ENCODE measurements around the gene EMC7. TPM values are rescaled to one million over a fixed set of nuclear protein-coding genes. Genes with fewer than 3 reads are reported as not detected.

EMC7 gene
- total and polyA plus RNA-seq, 2 donors (not counting 1 experiment from before 2014, with no cell fraction given), result 18.4 to 29.9 TPM

DNA sequence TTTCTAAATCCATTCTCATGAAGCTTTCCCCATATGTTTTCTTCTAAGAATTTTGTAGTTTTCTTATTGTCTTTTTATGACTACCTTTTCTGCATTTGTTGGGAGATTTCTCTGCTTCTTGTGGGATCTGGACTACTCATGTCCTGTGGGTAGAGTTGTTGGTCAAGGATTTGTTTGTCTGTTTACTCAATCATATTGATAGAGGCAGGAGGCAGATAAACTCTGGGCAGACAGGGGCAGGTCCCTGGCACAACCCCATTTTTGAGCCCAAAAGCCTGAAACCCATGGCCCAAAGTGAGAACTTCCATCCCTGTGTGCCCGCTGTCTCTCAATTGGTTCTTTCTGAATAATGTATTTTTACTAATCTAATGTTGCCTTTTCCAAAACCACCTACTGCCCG lies 12.6 kb upstream of the EMC7 start:
- no peak overlapping the region for H2AFZ ChIP-seq (ENCODE audit: insufficient read depth, low read depth, low read length, poor library complexity, severe bottlenecking)
- CTCF ChIA-PET, result interaction anchor here (1.9 kb wide), 1 partner anchor 95 kb away, joined by 7 read pairs; the partner anchor contains the start of gene KATNBL1
- DNase-seq (no peak), ATAC-seq (ENCODE audit: low read depth) (no peak)
- intact Hi-C loops (cut with micrococcal nuclease), result no loop called here
- H3K9me3 ChIP-seq (ENCODE audit: control extremely low read depth in 1 of 3, control insufficient read depth in 2 of 3, insufficient read depth in 1 of 3, low read length in 2 of 3), result no peaks in the 10 kb centered on the region
- no peaks in the 10 kb centered on the region for H3K9me3 Mint-ChIP-seq (ENCODE audit: insufficient read depth)
- H3K4me1 ChIP-seq (ENCODE audit: control insufficient read depth in 2 of 2, insufficient read depth in 2 of 2, low read length in 2 of 2), result no peaks in the 10 kb centered on the region
- no peaks in the 10 kb centered on the region for H3K4me1 Mint-ChIP-seq
- no peak overlapping the region for H3K4me3 ChIP-seq (ENCODE audit: control extremely low read depth in 1 of 5, extremely low read depth in 1 of 5, insufficient read depth in 1 of 5, low read depth in 2 of 5, low read length in 4 of 5)
- no peak overlapping the region for H3K4me3 Mint-ChIP-seq
- POLR2A ChIA-PET, result no interaction called here
- H3K27ac ChIP-seq (ENCODE audit: low read length in 2 of 2), result no peak overlapping the region
- TF ChIP-seq EZH2 (IDR thresholded peaks at IDR 0.05; ENCODE audit: borderline replicate concordance, insufficient read depth, low read depth, low read length, poor library complexity, severe bottlenecking), result no peak
- TF ChIP-seq, protein P1, sequence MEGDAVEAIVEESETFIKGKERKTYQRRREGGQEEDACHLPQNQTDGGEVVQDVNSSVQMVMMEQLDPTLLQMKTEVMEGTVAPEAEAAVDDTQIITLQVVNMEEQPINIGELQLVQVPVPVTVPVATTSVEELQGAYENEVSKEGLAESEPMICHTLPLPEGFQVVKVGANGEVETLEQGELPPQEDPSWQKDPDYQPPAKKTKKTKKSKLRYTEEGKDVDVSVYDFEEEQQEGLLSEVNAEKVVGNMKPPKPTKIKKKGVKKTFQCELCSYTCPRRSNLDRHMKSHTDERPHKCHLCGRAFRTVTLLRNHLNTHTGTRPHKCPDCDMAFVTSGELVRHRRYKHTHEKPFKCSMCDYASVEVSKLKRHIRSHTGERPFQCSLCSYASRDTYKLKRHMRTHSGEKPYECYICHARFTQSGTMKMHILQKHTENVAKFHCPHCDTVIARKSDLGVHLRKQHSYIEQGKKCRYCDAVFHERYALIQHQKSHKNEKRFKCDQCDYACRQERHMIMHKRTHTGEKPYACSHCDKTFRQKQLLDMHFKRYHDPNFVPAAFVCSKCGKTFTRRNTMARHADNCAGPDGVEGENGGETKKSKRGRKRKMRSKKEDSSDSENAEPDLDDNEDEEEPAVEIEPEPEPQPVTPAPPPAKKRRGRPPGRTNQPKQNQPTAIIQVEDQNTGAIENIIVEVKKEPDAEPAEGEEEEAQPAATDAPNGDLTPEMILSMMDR (IDR thresholded peaks at IDR 0.05), result no peak
- no peak overlapping the region for H3K27ac Mint-ChIP-seq
- H4K20me1 ChIP-seq (ENCODE audit: control insufficient read depth, insufficient read depth, low read length, poor library complexity, severe bottlenecking), result no peaks in the 10 kb centered on the region
- H3K27me3 ChIP-seq (replicated peaks in 1 of 4; ENCODE audit: control extremely low read depth in 1 of 4, control insufficient read depth in 3 of 4, insufficient read depth in 4 of 4, low read length in 3 of 4), result peaks cover 0 to 2% (median 0%) of the 10 kb centered on the region in 4 experiments
- H3K36me3 ChIP-seq (replicated peaks in 1 of 2; ENCODE audit: control extremely low read depth in 1 of 2, control insufficient read depth in 1 of 2, extremely low read depth in 1 of 2, insufficient read depth in 2 of 2, low read length in 1 of 2), result no peaks in the 10 kb centered on the region
- H3K4me2 ChIP-seq (replicated peaks; ENCODE audit: low read depth, low read length, poor library complexity, severe bottlenecking), result no peak overlapping the region
- H3K9ac ChIP-seq (ENCODE audit: low read length), result no peak overlapping the region
- WGBS (ENCODE audit: insufficient coverage), result no CpG with 5 or more reads among the region's 2 CpGs
- peaks cover 21% of the 10 kb centered on the region for H3K27me3 Mint-ChIP-seq
- H3K79me2 ChIP-seq (ENCODE audit: control insufficient read depth, insufficient read depth, low read length), result no peaks in the 10 kb centered on the region

DNA sequence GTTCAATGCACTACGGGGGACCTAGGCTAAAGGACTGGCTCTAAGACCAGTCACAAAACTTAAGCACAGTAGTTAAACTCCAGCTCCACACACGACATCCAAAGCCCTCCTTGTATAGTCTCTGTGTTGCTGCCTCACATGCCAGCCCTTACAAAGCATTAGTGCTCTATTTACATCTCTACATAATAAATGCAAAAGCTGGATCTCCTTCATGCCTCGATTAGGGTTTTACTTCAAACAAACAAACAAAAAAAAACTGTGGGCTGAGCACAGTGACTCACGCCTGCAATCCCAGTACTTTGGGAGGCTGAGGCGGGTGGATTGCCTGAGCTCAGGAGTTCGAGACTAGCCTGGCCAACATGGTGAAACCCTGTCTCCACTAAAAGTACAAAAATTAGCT lies 9.8 kb upstream of the EMC7 start:
- DNase-seq (no peak), ATAC-seq (ENCODE audit: low read depth) (no peak)
- no peaks in the 10 kb centered on the region for H3K27me3 ChIP-seq (replicated peaks in 1 of 4; ENCODE audit: control extremely low read depth in 1 of 4, control insufficient read depth in 3 of 4, insufficient read depth in 4 of 4, low read length in 3 of 4)
- H3K27ac ChIP-seq (ENCODE audit: low read length in 2 of 2), result no peak overlapping the region
- H3K9me3 Mint-ChIP-seq (ENCODE audit: insufficient read depth), result no peaks in the 10 kb centered on the region
- H3K4me1 ChIP-seq (ENCODE audit: control insufficient read depth in 2 of 2, insufficient read depth in 2 of 2, low read length in 2 of 2), result no peaks in the 10 kb centered on the region
- no peaks in the 10 kb centered on the region for H4K20me1 ChIP-seq (ENCODE audit: control insufficient read depth, insufficient read depth, low read length, poor library complexity, severe bottlenecking)
- TF ChIP-seq, protein P1 (IDR thresholded peaks at IDR 0.05), result no peak
- no peak for TF ChIP-seq EZH2 (IDR thresholded peaks at IDR 0.05; ENCODE audit: borderline replicate concordance, insufficient read depth, low read depth, low read length, poor library complexity, severe bottlenecking)
- no peak overlapping the region for H3K9ac ChIP-seq (ENCODE audit: low read length)
- H3K9me3 ChIP-seq (ENCODE audit: control extremely low read depth in 1 of 3, control insufficient read depth in 2 of 3, insufficient read depth in 1 of 3, low read length in 2 of 3), result no peaks in the 10 kb centered on the region
- ChIA-PET CTCF (interaction anchor here (0.7 to 1.6 kb wide), 3 partner anchors 98 to 476 kb away, joined by 3 to 7 read pairs (median 3); partner anchors contain the start of gene KATNBL1), POLR2A (no interaction called here)
- no peaks in the 10 kb centered on the region for H3K4me1 Mint-ChIP-seq
- H3K27me3 Mint-ChIP-seq, result peaks cover 10% of the 10 kb centered on the region
- WGBS (ENCODE audit: insufficient coverage), result 90% methylated on average over 5 of the region's 6 CpGs
- H3K4me2 ChIP-seq (replicated peaks; ENCODE audit: low read depth, low read length, poor library complexity, severe bottlenecking), result no peak overlapping the region
- no peak overlapping the region for H3K4me3 ChIP-seq (ENCODE audit: control extremely low read depth in 1 of 5, extremely low read depth in 1 of 5, insufficient read depth in 1 of 5, low read depth in 2 of 5, low read length in 4 of 5)
- no peak overlapping the region for H3K4me3 Mint-ChIP-seq
- no peak overlapping the region for H3K27ac Mint-ChIP-seq
- intact Hi-C loops (cut with micrococcal nuclease), result no loop called here
- H3K36me3 ChIP-seq (replicated peaks in 1 of 2; ENCODE audit: control extremely low read depth in 1 of 2, control insufficient read depth in 1 of 2, extremely low read depth in 1 of 2, insufficient read depth in 2 of 2, low read length in 1 of 2), result no peaks in the 10 kb centered on the region
- no peaks in the 10 kb centered on the region for H3K79me2 ChIP-seq (ENCODE audit: control insufficient read depth, insufficient read depth, low read length)
- no peak overlapping the region for H2AFZ ChIP-seq (ENCODE audit: insufficient read depth, low read depth, low read length, poor library complexity, severe bottlenecking)

All from B cell (primary cell).